ENCODE results near the gene SECISBP2.

- TF ChIP-seq CTCF (IDR thresholded peaks at IDR 0.05) (no peak), POLR2AphosphoS5 (IDR thresholded peaks at IDR 0.05) (no peak)
These were observed 70.5 kb downstream of the SECISBP2 start for GRCh38 chr9:89388868-89389177.
